ENCODE measurements around the gene ABHD2.

ABHD2 gene

GRCh38 chr15:89167267-89168176, 79.3 kb downstream of the ABHD2 start:
- peak in 1 of 2 donors; percentile 1 for DNase-seq

GRCh38 chr15:89168316-89168833, 80.1 kb downstream of the ABHD2 start:
- no peak for DNase-seq

- no peak for DNase-seq
These were observed 82.1 kb downstream of the ABHD2 start for GRCh38 chr15:89170364-89170763.

GRCh38 chr15:89171136-89172072, 83.1 kb downstream of the ABHD2 start:
- DNase-seq: peak; percentile 7 to 41

GRCh38 chr15:89172921-89173320, 84.7 kb downstream of the ABHD2 start:
- DNase-seq: no peak

GRCh38 chr15:89174476-89174875, 86.2 kb downstream of the ABHD2 start:
- DNase-seq: no peak

- DNase-seq: no peak
These were observed 87.4 kb downstream of the ABHD2 start for GRCh38 chr15:89175617-89176191.

- no peak for DNase-seq
These were observed 88.9 kb downstream of the ABHD2 start for GRCh38 chr15:89177116-89177515.

- DNase-seq: peak; percentile 61 to 72
These were observed 89.5 kb downstream of the ABHD2 start for GRCh38 chr15:89177633-89178306.

GRCh38 chr15:89178307-89178977, 90.2 kb downstream of the ABHD2 start:
- no peak for DNase-seq

- no peak for DNase-seq
These were observed 92.0 kb downstream of the ABHD2 start for GRCh38 chr15:89179966-89180875.

- no peak for DNase-seq
These were observed 96.1 kb downstream of the ABHD2 start for GRCh38 chr15:89184357-89184756.

- no peak for DNase-seq
These were observed 96.8 kb downstream of the ABHD2 start for GRCh38 chr15:89184886-89185526.

- no peak for DNase-seq
These were observed 98.5 kb downstream of the ABHD2 start for GRCh38 chr15:89186803-89187202.

- no peak for DNase-seq
These were observed 99.2 kb downstream of the ABHD2 start for GRCh38 chr15:89187301-89187985.

GRCh38 chr15:89187986-89188514, 99.8 kb downstream of the ABHD2 start:
- DNase-seq: no peak

GRCh38 chr15:89192136-89192535, 103.9 kb downstream of the ABHD2 start:
- no peak for DNase-seq

GRCh38 chr15:89192766-89193165, 104.5 kb downstream of the ABHD2 start:
- no peak for DNase-seq

GRCh38 chr15:89194608-89195007, 106.4 kb downstream of the ABHD2 start:
- no peak for DNase-seq

Measured in CD4-positive, alpha-beta T cell treated with Interferon alpha-2 for 1 hour (primary cell).